ENCODE results near the gene MAK. TPM values are rescaled to one million over a fixed set of nuclear protein-coding genes. Genes with fewer than 3 reads are reported as not detected.

MAK gene
- total and polyA plus RNA-seq, 2 donors (not counting 1 experiment from before 2014, with no cell fraction given): 0.04 TPM; not detected in 1

GRCh38 chr6:10884245-10884972 lies 46.1 kb upstream of the MAK start:
- Histone ChIP-seq H2AFZ (ENCODE audit: insufficient read depth, low read depth, low read length, poor library complexity, severe bottlenecking) (no peak overlapping the region), H3K4me1 (ENCODE audit: control insufficient read depth in 2 of 2, insufficient read depth in 2 of 2, low read length in 2 of 2) (peaks cover 44 to 46% of the 10 kb centered on the region in 2 donors), H3K27me3 (replicated peaks in 1 of 4; ENCODE audit: control extremely low read depth in 1 of 4, control insufficient read depth in 3 of 4, insufficient read depth in 4 of 4, low read length in 3 of 4) (peaks cover 0 to 78% (median 66%) of the 10 kb centered on the region in 4 experiments), H3K9ac (ENCODE audit: low read length) (no peak overlapping the region), H3K9me3 (ENCODE audit: control extremely low read depth in 1 of 3, control insufficient read depth in 2 of 3, insufficient read depth in 1 of 3, low read length in 2 of 3) (peaks cover 0 to 51% (median 6%) of the 10 kb centered on the region in 3 donors), H3K27ac (ENCODE audit: low read length in 2 of 2) (no peak overlapping the region), H4K20me1 (ENCODE audit: control insufficient read depth, insufficient read depth, low read length, poor library complexity, severe bottlenecking) (no peaks in the 10 kb centered on the region), H3K4me3 (ENCODE audit: control extremely low read depth in 1 of 5, extremely low read depth in 1 of 5, insufficient read depth in 1 of 5, low read depth in 2 of 5, low read length in 4 of 5) (no peak overlapping the region), H3K4me2 (replicated peaks; ENCODE audit: low read depth, low read length, poor library complexity, severe bottlenecking) (no peak overlapping the region), H3K79me2 (ENCODE audit: control insufficient read depth, insufficient read depth, low read length) (no peaks in the 10 kb centered on the region), H3K36me3 (replicated peaks in 1 of 2; ENCODE audit: control extremely low read depth in 1 of 2, control insufficient read depth in 1 of 2, extremely low read depth in 1 of 2, insufficient read depth in 2 of 2, low read length in 1 of 2) (no peaks in the 10 kb centered on the region)
- DNase-seq: no peak
- no peak overlapping the region for H3K27ac Mint-ChIP-seq
- ATAC-seq (ENCODE audit: low read depth): no peak
- no peaks in the 10 kb centered on the region for H3K9me3 Mint-ChIP-seq (ENCODE audit: insufficient read depth)
- ChIA-PET POLR2A (no interaction called here), CTCF (interaction anchor here (0.6 kb wide), 1 partner anchor 347 kb away, joined by 5 read pairs; no protein-coding TSS in a partner anchor)
- peaks cover 73% of the 10 kb centered on the region for H3K27me3 Mint-ChIP-seq
- 27% methylated on average over 13 of the region's 24 CpGs for WGBS (ENCODE audit: insufficient coverage)
- intact Hi-C loops (cut with micrococcal nuclease): no loop called here
- H3K4me1 Mint-ChIP-seq: peaks cover 31% of the 10 kb centered on the region
- no peak overlapping the region for H3K4me3 Mint-ChIP-seq
- TF ChIP-seq, protein P1, sequence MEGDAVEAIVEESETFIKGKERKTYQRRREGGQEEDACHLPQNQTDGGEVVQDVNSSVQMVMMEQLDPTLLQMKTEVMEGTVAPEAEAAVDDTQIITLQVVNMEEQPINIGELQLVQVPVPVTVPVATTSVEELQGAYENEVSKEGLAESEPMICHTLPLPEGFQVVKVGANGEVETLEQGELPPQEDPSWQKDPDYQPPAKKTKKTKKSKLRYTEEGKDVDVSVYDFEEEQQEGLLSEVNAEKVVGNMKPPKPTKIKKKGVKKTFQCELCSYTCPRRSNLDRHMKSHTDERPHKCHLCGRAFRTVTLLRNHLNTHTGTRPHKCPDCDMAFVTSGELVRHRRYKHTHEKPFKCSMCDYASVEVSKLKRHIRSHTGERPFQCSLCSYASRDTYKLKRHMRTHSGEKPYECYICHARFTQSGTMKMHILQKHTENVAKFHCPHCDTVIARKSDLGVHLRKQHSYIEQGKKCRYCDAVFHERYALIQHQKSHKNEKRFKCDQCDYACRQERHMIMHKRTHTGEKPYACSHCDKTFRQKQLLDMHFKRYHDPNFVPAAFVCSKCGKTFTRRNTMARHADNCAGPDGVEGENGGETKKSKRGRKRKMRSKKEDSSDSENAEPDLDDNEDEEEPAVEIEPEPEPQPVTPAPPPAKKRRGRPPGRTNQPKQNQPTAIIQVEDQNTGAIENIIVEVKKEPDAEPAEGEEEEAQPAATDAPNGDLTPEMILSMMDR (IDR thresholded peaks at IDR 0.05): no peak
- no peak for TF ChIP-seq EZH2 (IDR thresholded peaks at IDR 0.05; ENCODE audit: borderline replicate concordance, insufficient read depth, low read depth, low read length, poor library complexity, severe bottlenecking)
